Activated CD8-positive, alpha-beta memory T cell treated with anti-CD3 and anti-CD28 coated beads, Interleukin-2, amount 10 ng/mL, durations not matched to agents 7 days and 5 days (primary cell): ENCODE data around the gene CUX1. TPM values are rescaled to one million over a fixed set of nuclear protein-coding genes. Genes with fewer than 3 reads are reported as not detected.
"Not testable (repeated sequence)": the region's sequence is repeated elsewhere in the genome, so short reads cannot be mapped to it uniquely, and the experiment has no call there.

Experiments
- ATAC-seq: fragments of 150-1000 bp; cut with Tn5 transposase; one replicate; pipeline ENCODE4 v1.10.0; 2021; ENCODE audit warnings: moderate library complexity
- CTCF ChIA-PET: fragments of 350-600 bp; sonication (Branson Sonifier 250); formaldehyde crosslinking; loops from one replicate; lab custom pipeline; 2021; ENCODE audit warnings: antibody characterized with exemption; lab: Charles Lee
- DNase-seq: peaks from one replicate; pipeline ENCODE4 v3.0.0-alpha.2; 2020
- H3K27ac Mint-ChIP-seq: one replicate; pipeline ENCODE4 v1.8.0; 2021; ENCODE audit warnings: mild to moderate bottlenecking, mixed read lengths
- H3K27me3 Mint-ChIP-seq: one replicate; pipeline ENCODE4 v1.8.0; 2021; ENCODE audit warnings: mixed read lengths
- H3K36me3 Mint-ChIP-seq: one replicate; pipeline ENCODE4 v1.8.0; 2021; ENCODE audit warnings: mild to moderate bottlenecking, mixed read lengths
- H3K4me1 Mint-ChIP-seq: one replicate; pipeline ENCODE4 v1.8.0; 2021; ENCODE audit warnings: mixed read lengths
- H3K4me3 Mint-ChIP-seq: one replicate; pipeline ENCODE4 v1.8.0; 2021; ENCODE audit warnings: mild to moderate bottlenecking, moderate library complexity, mixed read lengths
- H3K9me3 Mint-ChIP-seq: one replicate; pipeline ENCODE4 v1.8.0; 2022; ENCODE audit warnings: low read depth, mixed read lengths
- total RNA-seq, 2 experiments: library from RNA; stranded (reverse); gene quantifications; one replicate each; pipeline ENCODE4 v1.2.3, GENCODE V29; 2021

The CUX1 gene
- total RNA-seq, 2 experiments from 2014 or later, result 24.0 to 28.7 TPM

DNA sequence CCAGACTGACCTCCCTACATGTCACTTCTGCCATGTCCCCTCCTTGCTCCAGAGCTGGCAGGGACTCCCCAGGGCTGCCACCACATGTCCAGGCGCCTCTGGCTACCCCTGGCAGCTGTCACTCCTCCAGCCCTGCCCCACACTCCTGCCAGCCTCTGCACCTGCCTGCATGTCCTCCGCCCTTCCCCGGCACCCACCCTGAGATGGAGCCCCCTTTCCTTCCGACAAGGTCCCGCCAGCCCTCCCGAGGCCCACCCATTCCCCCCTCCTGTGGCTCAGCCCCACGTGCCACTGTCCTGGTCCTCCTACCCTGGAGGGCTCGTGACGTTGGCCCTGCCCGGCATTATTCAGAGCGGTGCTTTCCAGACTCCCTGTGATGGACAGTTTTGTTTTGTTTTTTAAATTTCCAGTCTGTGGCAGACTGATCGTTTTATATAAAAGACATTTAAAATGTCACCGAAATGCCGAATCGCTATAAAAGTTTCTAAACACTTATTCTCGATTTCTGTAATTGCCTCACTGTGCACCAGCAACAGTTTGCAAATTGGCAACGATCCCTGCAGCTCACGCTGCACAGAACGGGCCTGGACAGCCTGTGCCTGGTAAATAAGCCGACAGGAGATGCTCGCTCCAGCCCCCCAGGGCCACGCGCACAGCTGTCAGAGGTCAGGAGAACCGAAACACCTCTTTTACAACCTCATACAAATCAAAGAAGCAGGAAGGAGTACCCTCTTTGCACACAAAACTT is 358.2 kb downstream of the CUX1 start:
- DNase-seq (no peak), ATAC-seq (no peak)
- Mint-ChIP-seq H3K4me1 (no peaks in the 10 kb centered on the region), H3K27ac (no peak overlapping the region), H3K4me3 (no peak overlapping the region), H3K9me3 (no peaks in the 10 kb centered on the region), H3K36me3 (no peaks in the 10 kb centered on the region), H3K27me3 (no peaks in the 10 kb centered on the region)
- CTCF ChIA-PET, result no interaction called here

- Mint-ChIP-seq H3K9me3 (no peaks in the 10 kb centered on the region), H3K27me3 (no peaks in the 10 kb centered on the region), H3K36me3 (no peaks in the 10 kb centered on the region), H3K4me1 (no peaks in the 10 kb centered on the region), H3K4me3 (no peak overlapping the region), H3K27ac (no peak overlapping the region)
- no peak for DNase-seq
- no peak for ATAC-seq
- CTCF ChIA-PET, result no interaction called here
These were observed 361.0 kb downstream of the CUX1 start for GRCh38 chr7:102178410-102178809.

GRCh38 chr7:102180727-102181126 is 363.3 kb downstream of the CUX1 start:
- DNase-seq, result no peak

GRCh38 chr7:102181517-102181916 is 364.1 kb downstream of the CUX1 start:
- H3K4me3 Mint-ChIP-seq, result no peak overlapping the region
- ATAC-seq (no peak), DNase-seq (no peak)
- CTCF ChIA-PET, result no interaction called here
- H3K9me3 Mint-ChIP-seq, result no peaks in the 10 kb centered on the region
- no peaks in the 10 kb centered on the region for H3K36me3 Mint-ChIP-seq
- no peaks in the 10 kb centered on the region for H3K4me1 Mint-ChIP-seq
- H3K27me3 Mint-ChIP-seq, result no peaks in the 10 kb centered on the region
- H3K27ac Mint-ChIP-seq, result no peak overlapping the region

More at GRCh38 chr7:102180727-102181126, 363.3 kb downstream of the CUX1 start:
- Mint-ChIP-seq H3K9me3 (no peaks in the 10 kb centered on the region), H3K4me3 (no peak overlapping the region), H3K4me1 (no peaks in the 10 kb centered on the region), H3K27ac (no peak overlapping the region), H3K27me3 (no peaks in the 10 kb centered on the region), H3K36me3 (no peaks in the 10 kb centered on the region)
- CTCF ChIA-PET, result no interaction called here
- ATAC-seq, result no peak

- no peaks in the 10 kb centered on the region for H3K27me3 Mint-ChIP-seq
- no peaks in the 10 kb centered on the region for H3K36me3 Mint-ChIP-seq
- DNase-seq (no peak), ATAC-seq (no peak)
- H3K4me3 Mint-ChIP-seq, result no peak overlapping the region
- H3K27ac Mint-ChIP-seq, result no peak overlapping the region
- no peaks in the 10 kb centered on the region for H3K9me3 Mint-ChIP-seq
- no peaks in the 10 kb centered on the region for H3K4me1 Mint-ChIP-seq
- CTCF ChIA-PET, result no interaction called here
These were observed 364.6 kb downstream of the CUX1 start for GRCh38 chr7:102182016-102182415.

DNA sequence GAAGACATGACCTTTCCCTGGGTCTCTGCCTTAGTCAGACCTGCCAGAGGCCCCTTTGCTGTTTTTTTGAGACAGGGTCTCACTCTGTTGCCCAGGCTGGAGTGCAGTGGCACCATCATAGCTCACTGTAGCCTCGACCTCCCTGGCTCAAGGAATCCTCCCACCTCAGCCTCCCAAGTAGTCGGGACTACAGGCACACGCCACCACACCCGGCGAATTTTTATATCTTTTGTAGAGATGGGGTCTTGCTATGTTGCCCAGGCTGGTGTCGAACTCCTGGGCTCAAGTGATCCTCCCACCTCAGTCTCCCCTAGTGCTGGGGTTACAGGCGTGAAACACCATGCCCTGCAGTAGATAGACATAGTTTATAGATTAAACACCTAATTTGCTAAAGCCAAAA is 366.4 kb downstream of the CUX1 start:
- H3K36me3 Mint-ChIP-seq, CTCF ChIA-PET, H3K27ac Mint-ChIP-seq, H3K4me1 Mint-ChIP-seq, H3K9me3 Mint-ChIP-seq, ATAC-seq, H3K4me3 Mint-ChIP-seq, H3K27me3 Mint-ChIP-seq, DNase-seq: not testable (repeated sequence)

GRCh38 chr7:102184303-102184702 is 366.9 kb downstream of the CUX1 start:
- CTCF ChIA-PET, result no interaction called here
- no peak for ATAC-seq
- H3K9me3 Mint-ChIP-seq, result no peaks in the 10 kb centered on the region
- H3K27ac Mint-ChIP-seq, result no peak overlapping the region
- H3K4me1 Mint-ChIP-seq, result no peaks in the 10 kb centered on the region
- DNase-seq, result no peak
- H3K27me3 Mint-ChIP-seq, result no peaks in the 10 kb centered on the region
- no peaks in the 10 kb centered on the region for H3K36me3 Mint-ChIP-seq
- no peak overlapping the region for H3K4me3 Mint-ChIP-seq

DNA sequence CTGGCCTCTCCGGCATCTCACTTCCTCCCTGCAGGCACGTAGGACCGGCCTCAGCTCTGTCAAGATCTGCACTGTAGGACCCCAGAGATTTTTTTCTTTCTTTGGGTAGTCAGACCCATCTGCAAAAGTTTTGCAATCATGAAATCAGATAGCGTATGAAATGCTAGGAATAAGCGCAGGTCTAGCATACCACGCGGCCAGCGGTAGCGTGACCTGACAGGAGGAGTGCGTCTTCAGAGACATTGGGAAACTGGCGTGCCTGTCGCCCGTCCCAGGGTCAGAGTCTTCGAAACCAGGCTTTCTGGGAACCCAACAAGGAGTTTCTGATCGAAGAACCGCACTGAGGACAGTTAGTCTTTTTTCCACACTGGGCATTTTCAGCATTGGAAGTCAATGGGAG is 368.4 kb downstream of the CUX1 start:
- DNase-seq (no peak), ATAC-seq (no peak)
- Mint-ChIP-seq H3K36me3 (no peaks in the 10 kb centered on the region), H3K27me3 (no peaks in the 10 kb centered on the region), H3K27ac (no peak overlapping the region), H3K4me1 (no peaks in the 10 kb centered on the region), H3K9me3 (no peaks in the 10 kb centered on the region), H3K4me3 (no peak overlapping the region)
- CTCF ChIA-PET, result interaction anchor here (1.1 kb wide), 1 partner anchor 9 kb away, joined by 3 read pairs; no protein-coding TSS in a partner anchor

DNA sequence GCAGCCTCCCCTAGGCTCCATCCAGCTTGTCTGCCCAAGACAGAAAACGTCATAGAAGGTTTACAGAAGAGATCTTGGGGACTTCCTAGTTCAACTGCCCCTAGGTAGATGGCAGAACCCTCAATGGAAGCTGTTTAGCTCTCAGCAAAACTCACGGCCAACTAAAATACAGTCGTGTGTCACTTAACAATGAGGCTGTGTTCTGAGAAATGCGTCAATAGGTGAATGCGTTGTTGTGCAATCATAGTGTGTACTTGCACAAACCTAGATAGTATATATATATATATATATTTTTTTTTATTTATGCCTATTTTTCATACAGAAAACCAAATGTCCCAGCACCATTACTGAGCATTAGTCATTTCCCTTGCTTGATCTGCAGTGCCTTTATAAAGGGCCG is 368.9 kb downstream of the CUX1 start:
- no peaks in the 10 kb centered on the region for H3K36me3 Mint-ChIP-seq
- no peak for DNase-seq
- no peaks in the 10 kb centered on the region for H3K27me3 Mint-ChIP-seq
- H3K4me1 Mint-ChIP-seq, result no peaks in the 10 kb centered on the region
- no peaks in the 10 kb centered on the region for H3K9me3 Mint-ChIP-seq
- CTCF ChIA-PET, result no interaction called here
- no peak overlapping the region for H3K4me3 Mint-ChIP-seq
- ATAC-seq, result no peak
- H3K27ac Mint-ChIP-seq, result no peak overlapping the region

GRCh38 chr7:102188746-102189145 is 371.3 kb downstream of the CUX1 start:
- Mint-ChIP-seq H3K4me1 (no peaks in the 10 kb centered on the region), H3K4me3 (no peak overlapping the region), H3K27me3 (no peaks in the 10 kb centered on the region), H3K36me3 (no peaks in the 10 kb centered on the region), H3K9me3 (no peaks in the 10 kb centered on the region), H3K27ac (no peak overlapping the region)
- ATAC-seq (no peak), DNase-seq (no peak)
- CTCF ChIA-PET, result interaction anchor here (1.3 kb wide), 1 partner anchor 13 kb away, joined by 4 read pairs; no protein-coding TSS in a partner anchor

GRCh38 chr7:102189756-102190155 is 372.3 kb downstream of the CUX1 start:
- Mint-ChIP-seq H3K4me1 (no peaks in the 10 kb centered on the region), H3K9me3 (no peaks in the 10 kb centered on the region), H3K27ac (no peak overlapping the region), H3K4me3 (no peak overlapping the region), H3K27me3 (no peaks in the 10 kb centered on the region), H3K36me3 (no peaks in the 10 kb centered on the region)
- ATAC-seq (no peak), DNase-seq (no peak)
- CTCF ChIA-PET, result interaction anchor here (1.3 kb wide), 1 partner anchor 12 kb away, joined by 4 read pairs; no protein-coding TSS in a partner anchor

DNA sequence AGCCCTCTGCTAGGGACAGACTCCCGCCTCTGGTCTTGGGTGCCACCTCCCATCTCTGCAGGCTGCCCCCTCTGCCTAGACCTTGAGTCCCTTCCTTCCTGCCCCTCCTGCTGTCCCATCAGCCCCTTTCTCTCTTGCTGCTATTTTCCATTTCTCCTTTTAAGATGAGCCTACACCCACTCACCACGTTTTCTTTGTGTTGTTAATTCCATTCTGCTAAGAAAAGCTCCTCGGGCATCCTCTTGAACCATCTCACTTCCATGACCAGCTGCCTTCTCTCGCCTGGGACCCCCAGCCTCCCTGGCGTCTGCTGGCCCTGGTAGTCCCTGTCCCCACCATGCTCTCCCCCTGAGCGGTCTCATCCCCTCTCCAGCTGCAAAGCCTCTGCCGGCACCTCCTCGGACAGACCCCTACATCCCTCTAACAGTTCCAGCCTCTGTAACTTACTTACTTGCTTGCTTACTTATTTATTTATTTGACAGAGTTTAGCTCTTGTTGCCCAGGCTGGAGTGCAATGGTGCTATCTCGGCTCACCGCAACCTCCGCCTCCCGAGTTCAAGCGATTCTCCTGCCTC is 373.4 kb downstream of the CUX1 start:
- ATAC-seq (no peak), DNase-seq (no peak)
- H3K9me3 Mint-ChIP-seq, result no peaks in the 10 kb centered on the region
- no peaks in the 10 kb centered on the region for H3K27me3 Mint-ChIP-seq
- H3K4me3 Mint-ChIP-seq, result no peak overlapping the region
- CTCF ChIA-PET, result no interaction called here
- no peaks in the 10 kb centered on the region for H3K36me3 Mint-ChIP-seq
- no peaks in the 10 kb centered on the region for H3K4me1 Mint-ChIP-seq
- no peak overlapping the region for H3K27ac Mint-ChIP-seq

DNA sequence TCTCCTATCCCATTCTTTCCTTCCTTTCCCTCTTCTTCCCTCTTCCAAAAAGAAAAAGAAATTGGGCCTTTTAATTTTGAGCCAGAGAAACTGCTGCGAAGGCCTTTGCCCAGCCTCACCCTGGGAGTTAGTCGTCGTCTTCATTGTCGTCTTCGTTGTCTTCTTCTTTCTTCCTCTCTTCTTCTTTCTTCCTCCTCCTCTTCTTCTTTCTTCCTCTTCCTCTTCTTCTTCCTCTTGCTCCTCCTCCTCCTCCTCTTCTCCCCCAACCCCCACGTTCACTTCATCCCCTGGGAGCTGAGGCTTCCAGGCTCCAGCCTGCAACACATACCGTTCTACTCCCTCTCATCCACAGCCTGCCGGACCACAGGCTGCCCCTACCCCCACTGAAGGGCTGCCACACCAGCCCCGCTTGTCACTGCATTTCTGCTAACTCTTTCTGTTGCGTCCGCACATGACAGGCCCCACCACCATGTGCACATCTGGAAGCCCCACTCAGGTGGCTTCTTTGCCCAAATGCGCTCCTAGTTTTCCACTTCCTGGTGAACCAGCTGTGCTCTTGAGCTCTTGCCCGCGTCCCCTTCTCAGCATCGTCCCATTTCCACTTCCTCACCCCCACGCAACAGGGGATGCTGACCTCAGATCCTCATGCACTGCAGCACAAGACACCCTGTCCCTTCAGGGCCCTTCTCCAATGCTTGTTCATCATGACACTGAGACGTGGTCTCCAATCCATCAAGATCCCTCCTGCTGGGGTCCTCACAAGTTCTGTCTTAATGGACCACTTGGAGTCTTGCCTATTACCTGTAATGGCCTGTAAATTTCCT is 374.3 kb downstream of the CUX1 start:
- Mint-ChIP-seq H3K36me3 (no peaks in the 10 kb centered on the region), H3K27me3 (no peaks in the 10 kb centered on the region), H3K27ac (no peak overlapping the region), H3K9me3 (no peaks in the 10 kb centered on the region), H3K4me3 (no peak overlapping the region), H3K4me1 (no peaks in the 10 kb centered on the region)
- CTCF ChIA-PET, result no interaction called here
- ATAC-seq (no peak), DNase-seq (no peak)
